HG02885 (cell line): ENCODE results near the gene RPL5.
A peak's percentile ranks its signal among the peaks of the same experiment; 100 is the strongest.

Experiments
- ATAC-seq: cut with Tn5 transposase; IDR thresholded peaks from one replicate; pipeline ENCODE4 v1.9.1; 2021; ENCODE audit warnings: mild to moderate bottlenecking; ENCODE audit not compliant: unreplicated experiment, poor library complexity

The RPL5 gene

GRCh38 chr1:92817986-92818764 lies 13.7 kb upstream of the RPL5 start:
- peak; percentile 64 for ATAC-seq

GRCh38 chr1:92820024-92820423 lies 11.8 kb upstream of the RPL5 start:
- ATAC-seq, result no peak

DNA sequence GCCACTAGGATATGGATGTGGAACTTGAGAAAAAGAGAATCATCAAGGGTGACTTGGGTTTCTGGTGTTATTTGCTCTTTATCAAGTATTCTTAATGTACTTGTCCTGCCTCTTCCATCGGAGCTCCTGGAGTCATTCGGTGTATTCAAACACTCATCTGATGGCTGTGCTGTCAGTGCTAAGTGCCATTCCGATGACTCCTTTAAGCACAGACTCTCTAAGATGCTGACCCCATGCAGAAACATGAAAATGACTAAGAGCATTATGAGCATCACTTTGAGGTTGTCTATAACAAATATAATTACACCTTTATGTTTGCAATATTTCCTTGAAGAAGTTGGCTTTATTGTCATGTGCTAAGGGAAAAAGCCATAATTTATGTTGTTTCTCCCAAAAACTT lies 11.3 kb upstream of the RPL5 start:
- no peak for ATAC-seq

- ATAC-seq, result no peak
Measured at GRCh38 chr1:92822879-92823278, 9.0 kb upstream of the RPL5 start.

DNA sequence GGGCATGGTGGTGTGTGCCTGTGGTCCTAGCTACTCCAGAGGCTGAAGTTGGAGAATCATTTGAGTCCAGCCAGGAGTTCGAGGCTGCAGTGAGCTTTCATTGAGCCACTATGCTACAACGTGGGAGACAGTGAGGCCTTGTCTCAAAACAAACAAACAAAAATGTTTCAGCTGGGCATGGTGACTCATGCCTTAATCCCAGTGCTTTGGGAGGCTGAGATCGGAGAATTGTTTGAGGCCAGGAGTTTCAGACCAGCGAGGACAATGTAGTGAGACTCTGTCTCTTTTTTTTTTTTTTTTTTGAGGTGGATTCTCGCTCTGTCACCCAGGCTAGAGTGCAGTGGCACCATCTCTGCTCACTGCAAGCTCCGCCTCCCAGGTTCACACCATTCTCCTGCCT lies 5.0 kb upstream of the RPL5 start:
- no peak for ATAC-seq

DNA sequence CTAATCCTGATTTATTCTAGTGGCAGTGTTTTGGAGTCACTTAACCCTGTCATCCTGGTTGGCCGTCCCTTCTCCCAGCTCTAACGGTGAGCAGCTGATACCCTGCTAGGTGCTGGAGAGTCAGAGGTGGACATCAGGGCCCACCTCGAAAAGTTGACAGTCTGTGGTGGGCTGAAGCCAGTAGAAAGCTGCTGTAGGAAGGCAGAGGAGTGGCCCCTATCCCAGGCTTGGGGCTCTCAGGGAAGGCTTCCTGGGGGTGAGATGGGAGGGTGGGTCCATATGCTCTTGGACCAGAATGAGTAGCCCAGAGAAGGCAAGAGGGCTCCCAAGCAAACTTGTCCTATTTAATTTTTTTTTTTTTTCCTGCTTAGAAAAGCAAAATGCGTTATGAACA lies 475 bp upstream of the RPL5 start:
- ATAC-seq, result no peak

DNA sequence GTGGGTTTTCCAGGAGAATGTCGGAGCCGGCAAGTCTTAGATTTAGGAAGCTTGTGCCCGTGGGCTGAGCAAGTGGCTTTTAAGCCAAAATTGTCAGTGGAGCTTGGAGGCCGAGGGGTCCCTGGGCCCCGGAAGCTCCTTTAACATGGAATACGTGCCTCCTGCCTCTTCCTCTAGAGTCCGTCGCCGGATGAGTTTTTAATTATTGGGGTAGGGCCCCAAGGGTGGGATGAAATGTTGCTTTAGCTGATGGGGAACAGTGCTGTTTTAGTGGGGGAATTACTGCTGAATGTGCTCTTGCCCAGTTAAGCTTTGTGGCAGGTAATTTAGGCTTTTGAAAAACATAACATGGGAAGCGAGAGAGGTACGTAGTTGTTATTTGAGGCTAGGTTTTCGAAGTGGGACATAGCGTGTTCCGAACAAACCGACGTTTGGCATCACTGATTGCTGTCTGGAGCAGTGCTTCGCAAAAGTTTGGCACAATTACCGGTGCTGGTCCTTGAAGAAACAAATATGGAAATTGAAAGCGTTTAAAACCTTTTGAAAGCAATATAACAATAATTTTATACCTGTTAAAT lies 786 bp downstream of the RPL5 start:
- no peak for ATAC-seq

DNA sequence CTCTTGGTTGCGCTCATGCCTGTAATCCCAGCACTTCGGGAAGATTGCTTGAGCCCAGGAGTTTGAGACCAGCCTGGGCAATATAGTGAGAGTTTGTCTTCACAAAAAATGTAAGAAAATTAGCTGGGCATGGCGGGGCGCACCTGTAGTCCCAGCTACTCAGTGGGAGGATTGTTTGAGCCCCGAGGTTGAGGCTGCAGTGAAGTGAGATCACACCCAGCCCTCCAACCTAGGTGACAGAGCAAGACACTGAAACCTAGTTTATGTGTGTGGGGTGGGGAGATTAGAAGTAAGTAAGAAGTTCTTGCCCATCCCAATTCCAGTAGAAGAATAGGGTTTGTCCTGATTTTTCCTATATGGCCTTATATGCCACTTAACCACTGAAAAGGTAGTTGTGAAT lies 2.0 kb downstream of the RPL5 start:
- no peak for ATAC-seq

- no peak for ATAC-seq
Measured at GRCh38 chr1:92834617-92835016, 2.8 kb downstream of the RPL5 start.

DNA sequence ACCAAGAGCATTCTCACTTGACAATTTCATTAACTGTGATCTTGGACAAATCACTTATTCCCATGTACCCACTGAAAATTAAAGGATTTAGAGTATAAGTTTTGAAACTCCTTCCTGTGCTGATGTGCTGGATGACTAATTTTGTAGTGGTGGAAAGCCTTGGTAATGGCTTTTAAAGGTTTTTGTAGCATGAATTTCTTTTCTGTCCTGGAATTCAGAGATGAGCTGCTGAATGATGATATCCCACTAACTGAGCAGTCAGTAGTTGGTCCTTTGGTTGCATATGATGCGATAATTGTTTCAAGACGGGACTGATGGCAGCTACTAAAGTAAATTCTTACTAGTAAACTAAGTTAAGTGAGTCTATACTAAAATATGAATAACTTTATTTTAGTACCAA lies 5.2 kb downstream of the RPL5 start:
- no peak for ATAC-seq

DNA sequence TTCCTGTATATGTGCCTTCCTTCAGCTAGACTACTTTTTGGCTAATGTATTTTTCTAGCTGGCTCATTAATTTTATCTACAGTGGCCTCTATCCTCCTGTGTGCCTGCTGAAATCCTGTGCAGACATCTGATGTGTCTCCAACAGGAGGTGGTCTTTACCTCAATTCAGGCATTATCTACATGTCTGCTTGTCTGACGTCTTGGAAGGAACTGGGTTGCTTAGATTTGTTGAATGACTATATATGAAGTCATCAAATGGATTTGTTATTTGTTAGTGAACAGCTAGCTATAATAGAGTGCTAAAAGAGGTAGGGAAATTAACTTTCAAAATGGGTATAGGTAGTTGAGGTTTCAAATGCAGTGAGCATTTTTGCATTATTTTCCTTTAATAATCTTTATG lies 6.7 kb downstream of the RPL5 start:
- ATAC-seq, result no peak

DNA sequence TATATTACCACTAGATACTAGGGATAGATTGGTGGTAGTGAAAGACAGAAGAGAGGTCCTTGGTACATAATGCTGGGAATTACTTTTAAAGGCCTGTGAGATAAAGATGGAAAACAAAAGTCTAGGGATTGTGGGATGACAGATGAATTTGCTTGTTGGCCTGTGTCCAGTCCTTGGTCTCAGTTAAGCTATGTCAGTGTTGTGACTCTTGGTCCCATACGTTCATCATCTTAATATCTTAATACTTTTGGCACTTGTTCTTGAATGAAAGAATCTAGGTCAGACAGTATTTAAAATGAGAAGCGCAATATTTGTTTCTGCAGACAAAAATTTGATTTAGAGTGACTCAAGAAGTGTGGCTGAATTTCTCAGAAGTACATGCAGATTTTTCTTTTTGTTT lies 7.6 kb downstream of the RPL5 start:
- no peak for ATAC-seq

GRCh38 chr1:92840600-92840999 lies 8.8 kb downstream of the RPL5 start:
- no peak for ATAC-seq

DNA sequence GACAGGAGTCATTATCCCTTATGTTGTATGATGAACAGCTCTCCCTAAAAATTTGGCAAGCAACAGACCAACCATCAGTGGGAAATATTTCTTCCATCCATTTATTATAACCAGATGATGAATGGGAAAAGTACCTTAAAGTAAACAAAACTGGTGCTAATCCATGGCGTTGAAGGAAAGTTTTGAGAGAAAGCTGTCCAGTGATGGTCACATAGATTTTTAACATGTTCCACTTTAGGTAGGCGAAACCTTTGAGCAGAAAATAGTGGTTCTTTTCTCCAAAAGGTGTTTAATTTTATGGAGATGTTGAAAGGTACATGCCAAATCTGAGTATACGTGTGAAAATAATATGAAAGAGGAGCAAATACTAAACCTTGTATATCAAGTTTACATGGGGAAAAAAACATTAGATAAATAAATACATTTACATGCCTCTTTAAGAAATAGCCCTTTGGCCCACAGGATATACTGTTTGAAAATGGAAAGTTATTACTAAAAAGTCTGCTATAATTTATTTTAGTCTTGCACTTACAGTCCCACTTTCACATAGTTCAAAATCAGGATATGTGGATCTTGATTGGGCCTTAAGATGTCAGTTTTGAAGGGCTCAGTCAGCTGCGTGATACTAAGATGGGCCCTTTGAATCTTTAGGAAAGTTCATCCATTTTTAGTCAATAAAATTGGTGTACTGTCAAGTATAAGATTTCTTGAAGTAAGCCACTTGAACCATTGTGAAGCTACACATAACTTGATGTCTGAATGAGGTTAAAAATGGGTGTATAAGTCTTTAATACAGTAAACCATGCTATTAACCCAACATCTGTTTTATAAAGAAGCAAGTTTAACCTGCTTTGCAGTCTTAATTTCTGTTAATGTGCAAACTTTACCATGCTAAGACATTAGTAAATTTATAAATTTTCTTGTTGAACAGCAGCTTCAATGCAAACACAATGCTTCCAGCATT lies 10.5 kb downstream of the RPL5 start:
- ATAC-seq, result no peak

DNA sequence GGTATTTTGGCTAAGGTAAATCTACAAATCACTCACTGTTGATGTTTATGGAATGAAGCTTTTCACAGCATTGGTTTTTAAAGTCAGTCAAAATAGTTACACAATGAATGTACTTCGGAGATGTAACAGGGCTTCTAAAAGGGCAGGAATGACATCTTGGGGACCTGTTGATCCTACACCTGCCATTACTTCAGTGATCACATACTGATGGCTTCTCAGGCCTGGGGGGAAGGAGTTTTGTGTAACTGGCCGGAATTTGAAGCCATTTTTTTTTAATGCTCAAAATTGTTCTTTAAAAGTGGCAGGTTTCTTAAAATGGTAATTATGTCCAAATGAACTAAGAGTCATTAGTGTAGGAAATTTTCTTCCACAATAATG lies 11.2 kb downstream of the RPL5 start:
- no peak for ATAC-seq

DNA sequence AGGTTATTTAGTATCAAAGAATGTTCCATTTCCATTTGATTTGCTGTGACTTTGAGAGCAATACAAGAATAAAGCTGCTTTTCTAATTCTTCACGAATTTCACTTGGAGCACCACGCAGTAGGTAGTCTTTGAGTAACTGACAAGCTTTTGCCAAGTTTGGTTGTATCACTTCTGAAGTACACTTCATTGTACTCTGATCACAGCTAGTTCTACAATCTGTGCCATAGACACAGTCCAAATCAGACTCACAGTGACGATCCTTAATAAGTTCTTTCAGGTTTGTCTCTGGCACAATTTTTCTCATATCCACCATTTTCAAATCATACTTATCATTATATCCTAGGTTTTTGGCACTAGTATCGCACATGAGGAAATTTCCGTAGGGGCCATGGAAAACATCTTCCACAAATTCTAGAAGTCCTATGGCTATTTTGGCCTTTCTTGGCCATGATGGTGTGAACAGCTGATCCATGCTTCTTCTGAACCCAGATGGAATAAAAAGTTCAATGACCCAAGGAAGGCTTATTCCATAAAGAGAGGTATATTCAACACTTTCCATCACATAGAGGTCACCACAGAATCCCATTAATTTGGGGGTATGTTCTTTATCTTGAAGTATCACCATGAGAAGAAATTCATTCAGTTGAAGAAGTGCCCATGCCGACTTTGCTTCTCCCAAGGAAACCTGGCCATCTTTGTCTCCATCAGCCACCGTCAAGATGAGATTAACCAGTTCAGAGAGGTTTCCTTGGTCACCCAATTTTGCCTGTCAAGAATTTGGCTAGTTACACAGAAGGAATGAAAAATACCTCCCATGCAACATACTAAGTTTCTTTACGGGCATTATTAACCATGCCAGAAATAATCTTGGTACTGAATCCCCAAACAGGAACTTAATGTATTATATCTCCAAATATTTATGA lies 11.9 kb downstream of the RPL5 start:
- ATAC-seq, result no peak

- no peak for ATAC-seq
Measured at GRCh38 chr1:92844439-92844838, 12.6 kb downstream of the RPL5 start.

- ATAC-seq, result no peak
Measured at GRCh38 chr1:92845908-92846307, 14.1 kb downstream of the RPL5 start.

DNA sequence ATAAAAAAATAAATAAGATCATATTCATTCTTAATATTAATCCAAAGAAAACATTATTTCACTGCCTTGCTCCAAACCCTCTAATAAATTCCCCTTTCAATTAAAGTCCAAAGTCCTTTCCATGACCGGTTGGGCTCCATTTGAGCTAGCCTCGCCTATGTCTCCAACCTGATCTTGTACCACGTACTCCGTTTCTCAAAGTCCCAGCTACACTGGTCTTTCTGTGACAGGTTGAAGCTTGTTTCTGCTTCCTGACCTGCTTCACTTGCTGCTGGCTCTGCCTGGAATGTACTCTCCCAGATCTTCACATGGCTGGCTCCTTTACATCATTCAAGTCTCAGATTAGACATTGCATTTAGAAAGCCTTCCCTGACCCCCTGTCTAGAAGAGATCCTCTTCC lies 16.4 kb downstream of the RPL5 start:
- no peak for ATAC-seq

DNA sequence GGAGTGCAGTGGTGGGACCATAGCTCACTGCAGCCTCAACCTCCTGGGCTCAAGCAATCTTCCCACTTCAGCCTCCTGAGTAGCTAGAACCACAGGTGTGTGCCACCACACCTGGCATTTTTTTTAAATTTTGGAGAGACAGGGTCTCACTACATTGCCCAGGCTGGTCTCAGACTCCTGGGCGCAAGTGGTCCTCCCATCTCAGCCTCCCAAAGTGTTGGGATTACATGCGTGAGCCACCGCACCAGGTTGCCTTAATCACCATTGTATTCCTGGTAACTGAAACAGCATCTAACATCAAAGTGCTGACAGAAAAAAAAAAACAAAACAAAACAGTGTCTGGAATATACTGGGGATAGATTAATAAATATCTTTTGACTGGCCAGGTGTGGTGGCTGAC lies 18.2 kb downstream of the RPL5 start:
- no peak for ATAC-seq
